Ovary (tissue), 3 donors: ENCODE data around the gene EFEMP1.

Experiments used
- CTCF ChIP-seq, 3 donors: fragments of 450-650 bp in 2 of 3; fragments of 200-600 bp in 1 of 3; IDR thresholded peaks; one replicate each; pipeline versions ENCODE4 v1.5.1 to v1.8.0; 2016 to 2022; ENCODE audit warnings: antibody characterized with exemption in 3 of 3, mild to moderate bottlenecking in 1 of 3
- EP300 ChIP-seq: sonication (generic); formaldehyde crosslinking; IDR thresholded peaks from one replicate; pipeline ENCODE4 v1.6.1; 2017; ENCODE audit warnings: antibody characterized with exemption
- POLR2A ChIP-seq: fragments of 450-650 bp; IDR thresholded peaks from one replicate; pipeline ENCODE4 v1.6.1; 2017; ENCODE audit warnings: antibody characterized with exemption, mild to moderate bottlenecking, moderate library complexity
- donor health status: DM: no; HTN: no; CAD: no.

- TF ChIP-seq POLR2A, result no peak
- no peak for TF ChIP-seq CTCF (IDR thresholded peaks at IDR 0.05)
- no peak for TF ChIP-seq EP300
Measured at GRCh38 chr2:55918856-55919255, 4.7 kb downstream of the EFEMP1 start.
